Chondrocyte (in vitro differentiated cells): ENCODE data around the gene MAML1. TPM values are rescaled to one million over a fixed set of nuclear protein-coding genes. Genes with fewer than 3 reads are reported as not detected.

Experiments used
- DNase-seq: peaks from one replicate; pipeline ENCODE4 v3.0.0; 2021; ENCODE audit warnings: mixed read lengths, low spot score
- H3K27ac Mint-ChIP-seq: one replicate; pipeline ENCODE4 v1.8.0; 2021; ENCODE audit warnings: mild to moderate bottlenecking, moderate library complexity, mixed read lengths; ENCODE audit not compliant: unreplicated experiment
- H3K27me3 Mint-ChIP-seq: 2 replicates; pipeline ENCODE4 v1.8.0; 2021; ENCODE audit warnings: low read depth, mixed read lengths
- H3K36me3 Mint-ChIP-seq: 2 replicates; pipeline ENCODE4 v1.8.0; 2021; ENCODE audit warnings: low read depth, mixed read lengths
- H3K4me1 Mint-ChIP-seq: 2 replicates; pipeline ENCODE4 v1.8.0; 2021; ENCODE audit warnings: low read depth, mild to moderate bottlenecking, mixed read lengths
- H3K4me3 Mint-ChIP-seq: one replicate; pipeline ENCODE4 v1.8.0; 2021; ENCODE audit warnings: mild to moderate bottlenecking, moderate library complexity, mixed read lengths; ENCODE audit not compliant: unreplicated experiment
- H3K9me3 Mint-ChIP-seq: 2 replicates; pipeline ENCODE4 v1.8.0; 2021; ENCODE audit warnings: low read depth, mixed read lengths
- total RNA-seq: library from RNA; stranded (reverse); gene quantifications from 3 replicates; pipeline ENCODE4 v1.2.1, GENCODE V29; 2021
- TF ChIP-seq, protein P1 (sequence below): fragments of 200-600 bp; sonication (generic); IDR thresholded peaks from 2 replicates; pipeline ENCODE4 v1.5.0; 2021; ENCODE audit warnings: antibody characterized with exemption, mild to moderate bottlenecking, moderate library complexity

Gene MAML1
- total RNA-seq, 1 donor from 2014 or later = 29.9 TPM

DNA sequence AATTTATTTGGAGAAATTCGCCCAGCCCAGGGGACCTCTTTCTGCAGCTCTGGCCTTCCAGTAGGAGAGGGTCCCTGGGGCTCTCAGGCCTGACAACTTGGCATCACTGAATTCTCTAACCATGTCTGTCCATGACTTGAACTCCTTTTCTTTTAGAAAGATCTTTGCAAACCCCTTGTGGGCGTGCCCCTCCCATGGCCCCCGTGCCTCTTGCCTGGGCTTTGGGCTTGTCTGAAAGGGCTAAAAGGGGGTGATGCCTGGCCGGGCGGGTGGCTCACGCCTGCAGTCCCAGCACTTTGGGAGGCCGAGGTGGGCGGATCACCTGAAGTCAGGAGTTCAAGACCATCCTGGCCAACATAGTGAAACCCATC lies 84.8 kb downstream of the MAML1 start:
- TF ChIP-seq, protein P1, sequence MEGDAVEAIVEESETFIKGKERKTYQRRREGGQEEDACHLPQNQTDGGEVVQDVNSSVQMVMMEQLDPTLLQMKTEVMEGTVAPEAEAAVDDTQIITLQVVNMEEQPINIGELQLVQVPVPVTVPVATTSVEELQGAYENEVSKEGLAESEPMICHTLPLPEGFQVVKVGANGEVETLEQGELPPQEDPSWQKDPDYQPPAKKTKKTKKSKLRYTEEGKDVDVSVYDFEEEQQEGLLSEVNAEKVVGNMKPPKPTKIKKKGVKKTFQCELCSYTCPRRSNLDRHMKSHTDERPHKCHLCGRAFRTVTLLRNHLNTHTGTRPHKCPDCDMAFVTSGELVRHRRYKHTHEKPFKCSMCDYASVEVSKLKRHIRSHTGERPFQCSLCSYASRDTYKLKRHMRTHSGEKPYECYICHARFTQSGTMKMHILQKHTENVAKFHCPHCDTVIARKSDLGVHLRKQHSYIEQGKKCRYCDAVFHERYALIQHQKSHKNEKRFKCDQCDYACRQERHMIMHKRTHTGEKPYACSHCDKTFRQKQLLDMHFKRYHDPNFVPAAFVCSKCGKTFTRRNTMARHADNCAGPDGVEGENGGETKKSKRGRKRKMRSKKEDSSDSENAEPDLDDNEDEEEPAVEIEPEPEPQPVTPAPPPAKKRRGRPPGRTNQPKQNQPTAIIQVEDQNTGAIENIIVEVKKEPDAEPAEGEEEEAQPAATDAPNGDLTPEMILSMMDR = no peak
- peaks cover 5% of the 10 kb centered on the region for H3K36me3 Mint-ChIP-seq
- H3K27me3 Mint-ChIP-seq = no peaks in the 10 kb centered on the region
- peaks cover 36% of the 10 kb centered on the region for H3K4me1 Mint-ChIP-seq
- H3K27ac Mint-ChIP-seq = no peak overlapping the region
- no peaks in the 10 kb centered on the region for H3K9me3 Mint-ChIP-seq
- DNase-seq = no peak
- H3K4me3 Mint-ChIP-seq = peak overlapping the region; percentile 28

- Mint-ChIP-seq H3K9me3 (no peaks in the 10 kb centered on the region), H3K4me3 (peak overlapping the region; percentile 69), H3K27me3 (no peaks in the 10 kb centered on the region), H3K27ac (peak overlapping the region; percentile 98), H3K4me1 (peaks cover 43% of the 10 kb centered on the region), H3K36me3 (peaks cover 5% of the 10 kb centered on the region)
- DNase-seq = no peak
- TF ChIP-seq, protein P1 = no peak
Observed at GRCh38 chr5:179817890-179818745, 85.5 kb downstream of the MAML1 start.

DNA sequence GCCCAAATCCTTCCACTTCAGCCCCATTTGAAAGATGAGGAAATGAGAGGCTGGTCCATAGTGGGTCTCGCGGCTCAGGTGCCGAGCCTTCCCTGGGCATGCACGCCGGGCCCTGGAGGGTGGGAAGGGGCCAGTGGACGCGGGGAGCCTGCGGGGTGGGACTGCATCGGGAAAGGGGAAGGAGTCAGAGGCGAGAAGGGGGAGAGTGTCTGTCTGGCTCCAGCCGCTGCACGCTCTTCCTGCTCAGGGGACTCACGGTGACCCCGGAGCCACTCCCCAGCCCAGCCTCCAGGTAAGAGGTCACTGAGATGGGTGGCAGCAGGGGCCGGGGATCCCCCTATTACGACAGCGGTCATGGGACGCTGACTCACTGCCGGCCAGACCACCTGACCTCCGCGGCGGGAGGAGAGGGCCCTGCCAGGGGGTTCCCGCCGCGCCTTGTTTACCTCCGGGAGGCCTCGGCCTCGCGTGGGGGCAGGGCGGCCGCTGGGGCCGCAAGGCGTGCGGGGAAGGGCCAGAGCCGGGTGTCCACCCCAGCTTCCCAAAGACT lies 86.2 kb downstream of the MAML1 start:
- H3K9me3 Mint-ChIP-seq = no peaks in the 10 kb centered on the region
- peaks cover 8% of the 10 kb centered on the region for H3K36me3 Mint-ChIP-seq
- DNase-seq = peak; percentile 97
- peaks cover 48% of the 10 kb centered on the region for H3K4me1 Mint-ChIP-seq
- TF ChIP-seq, protein P1 = no peak
- H3K27me3 Mint-ChIP-seq = no peaks in the 10 kb centered on the region
- peak overlapping the region; percentile 98 for H3K27ac Mint-ChIP-seq
- peak overlapping the region; percentile 69 for H3K4me3 Mint-ChIP-seq

- peaks cover 52% of the 10 kb centered on the region for H3K4me1 Mint-ChIP-seq
- TF ChIP-seq, protein P1 = no peak
Observed at GRCh38 chr5:179819296-179820126, 86.9 kb downstream of the MAML1 start.

DNA sequence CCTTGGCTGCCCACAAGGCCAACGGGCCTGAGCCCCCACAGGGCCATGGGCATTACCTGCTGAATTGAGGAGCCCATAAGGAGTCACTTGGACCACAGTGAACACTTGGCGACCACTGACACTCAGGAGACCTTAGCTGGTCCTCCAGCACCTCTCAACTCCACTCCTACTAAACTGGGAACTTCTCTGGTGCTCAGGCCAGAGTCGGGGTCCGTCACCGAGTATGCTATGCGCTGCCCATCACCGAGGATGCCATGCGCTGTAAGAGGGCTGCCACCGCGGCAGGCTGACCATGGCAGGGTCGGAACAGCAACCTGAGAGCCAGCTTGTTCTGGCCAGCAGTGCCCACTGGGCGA lies 87.5 kb downstream of the MAML1 start:
- Mint-ChIP-seq H3K36me3 (peaks cover 16% of the 10 kb centered on the region), H3K4me1 (peaks cover 58% of the 10 kb centered on the region), H3K27ac (peak overlapping the region; percentile 98), H3K27me3 (no peaks in the 10 kb centered on the region), H3K9me3 (no peaks in the 10 kb centered on the region), H3K4me3 (peak overlapping the region; percentile 74)
- DNase-seq = no peak
- TF ChIP-seq, protein P1 = no peak

More at GRCh38 chr5:179819296-179820126, 86.9 kb downstream of the MAML1 start:
- Mint-ChIP-seq H3K9me3 (no peaks in the 10 kb centered on the region), H3K36me3 (peaks cover 10% of the 10 kb centered on the region), H3K27ac (peak overlapping the region; percentile 98), H3K27me3 (no peaks in the 10 kb centered on the region), H3K4me3 (peak overlapping the region; percentile 74)
- peak; percentile 95 for DNase-seq
